ENCODE results near the gene CRISPLD2.

DNA sequence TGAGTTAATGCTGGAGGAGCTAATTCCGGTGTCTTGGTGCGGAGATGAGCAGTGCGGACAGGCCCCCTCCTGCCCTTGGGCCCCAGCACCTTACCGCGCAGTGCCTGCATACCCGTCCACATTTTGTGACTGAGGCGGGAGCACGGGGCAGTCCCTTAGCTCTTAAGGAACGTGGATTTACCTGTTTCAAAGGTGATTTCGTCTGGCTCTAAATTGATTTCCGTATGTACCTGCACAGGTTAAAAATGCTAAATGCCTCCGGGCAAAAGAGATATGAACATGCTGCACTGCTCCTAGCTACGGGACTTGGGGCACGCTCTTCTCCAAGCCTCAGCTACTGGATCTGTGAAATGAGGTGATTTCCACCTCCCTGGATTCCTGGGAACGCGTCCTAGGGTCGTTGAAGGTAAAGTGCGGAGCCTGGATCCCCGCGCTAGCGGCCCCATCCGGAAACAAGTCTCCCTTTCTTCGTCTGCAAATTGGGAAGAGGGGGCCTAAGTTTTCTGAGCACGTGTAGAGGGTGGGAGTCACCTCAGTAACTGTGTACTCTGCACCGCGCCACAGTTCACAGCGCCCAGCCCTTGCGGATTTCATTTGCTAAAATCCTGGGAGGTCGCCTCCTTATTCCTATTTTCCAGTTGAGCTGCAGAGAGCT lies 669 bp upstream of the CRISPLD2 start:
- TF ChIP-seq GATA2 (IDR thresholded peaks at IDR 0.05; ENCODE audit: low read depth, low read length) (no peak), GATA3 (IDR thresholded peaks at IDR 0.05; ENCODE audit: low read depth, low read length) (no peak)
